ENCODE measurements around the gene P2RY8. TPM values are rescaled to one million over a fixed set of nuclear protein-coding genes. Genes with fewer than 3 reads are reported as not detected.
A peak's percentile ranks its signal among the peaks of the same experiment; 100 is the strongest.

Gene P2RY8
- total RNA-seq, 2 experiments from 2014 or later = 139 TPM

DNA sequence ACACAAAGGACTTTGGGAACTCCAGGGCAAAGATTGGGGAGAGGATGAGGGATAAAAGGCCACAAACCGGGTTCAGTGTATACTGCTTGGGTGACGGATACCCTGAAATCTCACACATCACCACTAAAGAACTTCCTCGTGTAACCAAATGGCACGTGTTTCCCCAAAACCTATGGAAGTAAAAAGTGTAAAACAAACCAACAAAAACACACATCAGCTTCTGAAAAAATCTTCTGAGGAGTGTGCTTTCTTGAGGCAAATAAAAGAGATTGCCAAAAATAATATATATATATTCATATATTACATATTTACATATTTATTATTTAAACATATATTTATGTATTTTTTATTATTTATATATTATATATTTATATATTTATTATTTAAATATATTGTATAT is 3.9 kb downstream of the P2RY8 start:
- Mint-ChIP-seq H3K9me3 (no peaks in the 10 kb centered on the region), H3K4me3 (peak overlapping the region; percentile 52), H3K27me3 (no peaks in the 10 kb centered on the region), H3K36me3 (ENCODE audit: low read depth) (peaks cover 36% of the 10 kb centered on the region), H3K27ac (no peak overlapping the region), H3K4me1 (ENCODE audit: low read depth) (peaks cover 21% of the 10 kb centered on the region)
- intact Hi-C loops (cut with DNase I, micrococcal nuclease) = loop anchor here in 1 of 2 experiments (10.0 kb wide), 1 partner anchor 1162 kb away; the partner anchor contains the start of gene CD99
- H3K4me1 ChIP-seq (ENCODE audit: insufficient read depth, low read length) = peaks cover 47% of the 10 kb centered on the region
- ATAC-seq (ENCODE audit: poor library complexity) = no peak
- TF ChIP-seq, protein P1, sequence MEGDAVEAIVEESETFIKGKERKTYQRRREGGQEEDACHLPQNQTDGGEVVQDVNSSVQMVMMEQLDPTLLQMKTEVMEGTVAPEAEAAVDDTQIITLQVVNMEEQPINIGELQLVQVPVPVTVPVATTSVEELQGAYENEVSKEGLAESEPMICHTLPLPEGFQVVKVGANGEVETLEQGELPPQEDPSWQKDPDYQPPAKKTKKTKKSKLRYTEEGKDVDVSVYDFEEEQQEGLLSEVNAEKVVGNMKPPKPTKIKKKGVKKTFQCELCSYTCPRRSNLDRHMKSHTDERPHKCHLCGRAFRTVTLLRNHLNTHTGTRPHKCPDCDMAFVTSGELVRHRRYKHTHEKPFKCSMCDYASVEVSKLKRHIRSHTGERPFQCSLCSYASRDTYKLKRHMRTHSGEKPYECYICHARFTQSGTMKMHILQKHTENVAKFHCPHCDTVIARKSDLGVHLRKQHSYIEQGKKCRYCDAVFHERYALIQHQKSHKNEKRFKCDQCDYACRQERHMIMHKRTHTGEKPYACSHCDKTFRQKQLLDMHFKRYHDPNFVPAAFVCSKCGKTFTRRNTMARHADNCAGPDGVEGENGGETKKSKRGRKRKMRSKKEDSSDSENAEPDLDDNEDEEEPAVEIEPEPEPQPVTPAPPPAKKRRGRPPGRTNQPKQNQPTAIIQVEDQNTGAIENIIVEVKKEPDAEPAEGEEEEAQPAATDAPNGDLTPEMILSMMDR (IDR thresholded peaks at IDR 0.05) = no peak
- H3K27ac ChIP-seq (ENCODE audit: low read depth in 1 of 2, low read length in 2 of 2) = no peak overlapping the region
- H3K4me3 ChIP-seq (ENCODE audit: low read length) = no peak overlapping the region
- ChIA-PET CTCF (no interaction called here), POLR2A (no interaction called here)
- no peaks in the 10 kb centered on the region for H3K27me3 ChIP-seq (ENCODE audit: control insufficient read depth in 1 of 2, insufficient read depth in 2 of 2, low read length in 2 of 2)
- H3K9me3 ChIP-seq (ENCODE audit: control insufficient read depth in 1 of 2, insufficient read depth in 1 of 2, low read length in 2 of 2) = no peaks in the 10 kb centered on the region
- peaks cover 37% of the 10 kb centered on the region for H3K36me3 ChIP-seq (ENCODE audit: insufficient read depth, low read length)
- no peak for DNase-seq

DNA sequence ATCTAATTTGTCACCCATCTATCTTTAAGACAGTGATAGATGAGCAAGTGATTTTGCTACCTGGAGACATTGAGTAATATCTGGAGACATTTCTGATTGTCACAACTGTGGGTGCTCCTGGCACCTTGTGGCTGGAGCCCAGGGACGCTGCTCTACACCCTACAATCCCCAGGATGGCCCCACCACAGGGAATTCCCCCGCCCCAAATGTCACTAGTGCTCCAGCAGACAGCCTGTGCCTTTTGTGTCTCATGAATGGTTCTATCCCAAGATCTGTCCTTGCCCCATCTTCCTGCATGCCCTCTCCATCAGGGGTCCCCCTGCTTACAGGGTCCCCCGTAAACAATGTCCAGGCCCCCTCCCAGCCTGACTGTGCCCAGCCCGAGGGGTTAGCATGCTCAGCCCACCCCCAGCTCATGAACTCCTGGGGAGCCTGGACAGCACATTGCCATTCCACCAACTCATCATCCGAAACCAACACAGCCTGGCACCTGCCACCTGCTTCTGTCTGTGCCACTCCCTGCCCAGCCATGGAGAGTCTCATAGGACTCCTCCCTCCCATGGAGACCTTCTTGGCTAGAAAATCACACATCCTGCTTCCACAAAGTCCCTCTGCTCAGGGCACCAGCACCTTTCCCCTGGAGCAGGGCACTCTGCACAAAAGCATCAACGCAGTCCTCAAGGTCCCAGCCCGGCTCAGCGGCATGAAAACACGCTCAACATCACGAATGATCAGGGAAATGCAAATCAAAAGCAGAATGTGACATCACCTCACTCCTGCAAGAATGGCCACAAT is 5.7 kb downstream of the P2RY8 start:
- H3K9me3 Mint-ChIP-seq = no peaks in the 10 kb centered on the region
- intact Hi-C loops (cut with DNase I, micrococcal nuclease) = loop anchor here in 1 of 2 experiments (10.0 kb wide), 1 partner anchor 1164 kb away; the partner anchor contains the start of gene CD99
- Histone ChIP-seq H3K27me3 (ENCODE audit: control insufficient read depth in 1 of 2, insufficient read depth in 2 of 2, low read length in 2 of 2) (no peaks in the 10 kb centered on the region), H3K4me3 (ENCODE audit: low read length) (no peak overlapping the region), H3K4me1 (ENCODE audit: insufficient read depth, low read length) (peaks cover 42% of the 10 kb centered on the region), H3K27ac (ENCODE audit: low read depth in 1 of 2, low read length in 2 of 2) (peak overlapping the region in 1 of 2 donors; percentile 23), H3K36me3 (ENCODE audit: insufficient read depth, low read length) (peaks cover 40% of the 10 kb centered on the region), H3K9me3 (ENCODE audit: control insufficient read depth in 1 of 2, insufficient read depth in 1 of 2, low read length in 2 of 2) (no peaks in the 10 kb centered on the region)
- ChIA-PET POLR2A (no interaction called here), CTCF (no interaction called here)
- H3K27me3 Mint-ChIP-seq = no peaks in the 10 kb centered on the region
- TF ChIP-seq, protein P1 (IDR thresholded peaks at IDR 0.05) = no peak
- DNase-seq (peak in 2 of 14 experiments; percentile 42 to 60), ATAC-seq (ENCODE audit: poor library complexity) (no peak)
- H3K4me1 Mint-ChIP-seq (ENCODE audit: low read depth) = peaks cover 9% of the 10 kb centered on the region
- peaks cover 22% of the 10 kb centered on the region for H3K36me3 Mint-ChIP-seq (ENCODE audit: low read depth)
- no peak overlapping the region for H3K27ac Mint-ChIP-seq
- H3K4me3 Mint-ChIP-seq = no peak overlapping the region

DNA sequence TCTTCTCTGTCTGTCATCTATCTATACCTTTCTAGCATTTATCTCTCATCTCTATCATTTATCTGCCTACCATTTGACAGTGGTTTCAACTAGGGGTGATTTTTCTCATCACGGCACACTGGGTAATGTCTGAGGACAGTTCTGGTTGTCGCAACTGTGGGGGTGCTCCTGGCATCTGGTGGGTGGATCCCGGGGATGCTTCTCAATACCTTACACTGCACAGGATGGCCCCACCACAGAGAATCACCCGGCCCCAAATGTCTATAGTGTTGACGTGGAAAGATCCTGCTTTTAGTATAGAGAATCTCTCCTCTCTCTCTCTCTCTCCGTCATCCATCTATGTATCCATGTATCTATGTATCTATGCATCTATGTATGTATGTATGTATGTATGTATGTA is 7.2 kb downstream of the P2RY8 start:
- DNase-seq (no peak), ATAC-seq (ENCODE audit: poor library complexity) (no peak)
- H3K9me3 Mint-ChIP-seq = no peaks in the 10 kb centered on the region
- H3K36me3 Mint-ChIP-seq (ENCODE audit: low read depth) = peaks cover 7% of the 10 kb centered on the region
- H3K36me3 ChIP-seq (ENCODE audit: insufficient read depth, low read length) = peaks cover 48% of the 10 kb centered on the region
- no peak overlapping the region for H3K4me3 ChIP-seq (ENCODE audit: low read length)
- TF ChIP-seq, protein P1 (IDR thresholded peaks at IDR 0.05) = no peak
- peaks cover 42% of the 10 kb centered on the region for H3K4me1 ChIP-seq (ENCODE audit: insufficient read depth, low read length)
- intact Hi-C loops (cut with DNase I, micrococcal nuclease) = loop anchor here in 1 of 2 experiments (10.0 kb wide), 1 partner anchor 1165 kb away; the partner anchor contains the start of gene CD99
- peaks cover 9% of the 10 kb centered on the region for H3K4me1 Mint-ChIP-seq (ENCODE audit: low read depth)
- ChIA-PET POLR2A (no interaction called here), CTCF (no interaction called here)
- H3K4me3 Mint-ChIP-seq = no peak overlapping the region
- no peaks in the 10 kb centered on the region for H3K27me3 ChIP-seq (ENCODE audit: control insufficient read depth in 1 of 2, insufficient read depth in 2 of 2, low read length in 2 of 2)
- no peaks in the 10 kb centered on the region for H3K27me3 Mint-ChIP-seq
- no peak overlapping the region for H3K27ac ChIP-seq (ENCODE audit: low read depth in 1 of 2, low read length in 2 of 2)
- no peak overlapping the region for H3K27ac Mint-ChIP-seq
- no peaks in the 10 kb centered on the region for H3K9me3 ChIP-seq (ENCODE audit: control insufficient read depth in 1 of 2, insufficient read depth in 1 of 2, low read length in 2 of 2)
